ENCODE data around the gene CT45A2.
"Not testable (repeated sequence)": the region's sequence is repeated elsewhere in the genome, so short reads cannot be mapped to it uniquely, and the experiment has no call there.

Gene CT45A2

GRCh38 chrX:135819912-135820311, at the start of gene CT45A2:
Gene CT45A2, minus strand, starts transcription at chrX:135820012. Its CDS starts 3,747 bp downstream, at chrX:135816265.
- H3K27me3 Mint-ChIP-seq; H3K36me3 Mint-ChIP-seq; ATAC-seq (replicated peaks); H3K4me1 Mint-ChIP-seq; DNase-seq; H3K9me3 Mint-ChIP-seq; H3K27ac Mint-ChIP-seq; H3K4me3 Mint-ChIP-seq: not testable (repeated sequence)

GRCh38 chrX:135854438-135854837, 34.6 kb upstream of the CT45A2 start, which contains the start of gene CT45A8:
Gene CT45A8, minus strand, starts transcription at chrX:135854538. Its CDS starts 3,755 bp downstream, at chrX:135850783.
- not testable (repeated sequence) for H3K4me1 Mint-ChIP-seq; H3K27ac Mint-ChIP-seq; H3K36me3 Mint-ChIP-seq; H3K4me3 Mint-ChIP-seq; DNase-seq; H3K9me3 Mint-ChIP-seq; ATAC-seq (replicated peaks); H3K27me3 Mint-ChIP-seq

DNA sequence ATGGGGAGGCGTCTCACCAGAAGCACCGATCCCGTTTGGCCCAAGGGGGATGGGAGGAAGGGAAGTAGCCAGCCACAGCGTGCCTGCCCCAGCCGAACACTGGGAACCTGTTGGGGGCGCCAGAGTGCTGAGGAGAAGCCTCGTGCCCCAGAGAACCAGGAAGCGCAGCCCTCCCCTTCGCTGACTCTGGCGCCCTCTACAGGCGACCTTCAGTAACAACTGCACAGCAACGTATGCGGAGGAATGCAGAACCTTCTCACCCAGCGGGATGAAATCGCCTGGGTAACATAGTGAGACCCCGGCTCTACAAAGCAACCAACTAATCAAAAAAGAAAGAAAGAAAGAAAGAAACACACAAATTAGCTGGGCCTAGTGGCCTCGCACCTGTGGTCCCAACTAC, 17.4 kb upstream of the CT45A2 start, which contains the start of gene CT45A7:
Gene CT45A7 (minus strand): TSS at position 101 of the 400 bp plus-strand sequence. CDS start 3,747 bp downstream, outside the sequence.
- not testable (repeated sequence) for H3K27ac Mint-ChIP-seq; H3K4me3 Mint-ChIP-seq; H3K9me3 Mint-ChIP-seq; H3K4me1 Mint-ChIP-seq; DNase-seq; H3K27me3 Mint-ChIP-seq; H3K36me3 Mint-ChIP-seq; ATAC-seq (replicated peaks)

DNA sequence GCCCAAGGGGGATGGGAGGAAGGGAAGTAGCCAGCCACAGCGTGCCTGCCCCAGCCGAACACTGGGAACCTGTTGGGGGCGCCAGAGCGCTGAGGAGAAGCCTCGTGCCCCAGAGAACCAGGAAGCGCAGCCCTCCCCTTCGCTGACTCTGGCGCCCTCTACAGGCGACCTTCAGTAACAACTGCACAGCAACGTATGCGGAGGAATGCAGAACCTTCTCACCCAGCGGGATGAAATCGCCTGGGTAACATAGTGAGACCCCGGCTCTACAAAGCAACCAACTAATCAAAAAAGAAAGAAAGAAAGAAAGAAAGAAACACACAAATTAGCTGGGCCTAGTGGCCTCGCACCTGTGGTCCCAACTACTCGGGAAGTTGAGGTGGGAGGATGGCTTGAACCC, 17.1 kb downstream of the CT45A2 start, which contains the start of gene CT45A6:
Gene CT45A6 (minus strand): TSS at position 101 of the 400 bp plus-strand sequence. CDS start 3,794 bp downstream, outside the sequence.
- not testable (repeated sequence) for H3K4me3 Mint-ChIP-seq; H3K4me1 Mint-ChIP-seq; H3K27me3 Mint-ChIP-seq; ATAC-seq (replicated peaks); H3K9me3 Mint-ChIP-seq; DNase-seq; H3K27ac Mint-ChIP-seq; H3K36me3 Mint-ChIP-seq

DNA sequence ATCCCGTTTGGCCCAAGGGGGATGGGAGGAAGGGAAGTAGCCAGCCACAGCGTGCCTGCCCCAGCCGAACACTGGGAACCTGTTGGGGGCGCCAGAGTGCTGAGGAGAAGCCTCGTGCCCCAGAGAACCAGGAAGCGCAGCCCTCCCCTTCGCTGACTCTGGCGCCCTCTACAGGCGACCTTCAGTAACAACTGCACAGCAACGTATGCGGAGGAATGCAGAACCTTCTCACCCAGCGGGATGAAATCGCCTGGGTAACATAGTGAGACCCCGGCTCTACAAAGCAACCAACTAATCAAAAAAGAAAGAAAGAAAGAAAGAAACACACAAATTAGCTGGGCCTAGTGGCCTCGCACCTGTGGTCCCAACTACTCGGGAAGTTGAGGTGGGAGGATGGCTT, 34.4 kb downstream of the CT45A2 start, which contains the start of gene CT45A5:
Gene CT45A5 (minus strand): TSS at position 101 of the 400 bp plus-strand sequence. CDS start 3,774 bp downstream, outside the sequence.
- ATAC-seq (replicated peaks), result not testable (repeated sequence)

GRCh38 chrX:135768091-135768490, 51.7 kb downstream of the CT45A2 start, which contains the start of gene CT45A3:
Gene CT45A3, minus strand, starts transcription at chrX:135768191. Its CDS starts 3,747 bp downstream, at chrX:135764444.
- H3K27ac Mint-ChIP-seq; DNase-seq; H3K4me1 Mint-ChIP-seq; H3K27me3 Mint-ChIP-seq; H3K36me3 Mint-ChIP-seq; ATAC-seq (replicated peaks); H3K9me3 Mint-ChIP-seq; H3K4me3 Mint-ChIP-seq: not testable (repeated sequence)

More for the DNA sequence above, 34.4 kb downstream of the CT45A2 start, which contains the start of gene CT45A5:
- H3K27me3 Mint-ChIP-seq, DNase-seq, H3K4me1 Mint-ChIP-seq, H3K27ac Mint-ChIP-seq, H3K36me3 Mint-ChIP-seq, H3K9me3 Mint-ChIP-seq, H3K4me3 Mint-ChIP-seq: not testable (repeated sequence)

All from stimulated activated naive B cell treated with anti-CD40 and anti-IgM and Interleukin-4, amounts not matched to agents 10 μg/mL and 1 μg/mL and 100 μg/mL, for 72 hours (primary cell).